SW480 (cell line): Measurements from ENCODE around the gene MAP3K7CL.
"Not testable (repeated sequence)": the region's sequence is repeated elsewhere in the genome, so short reads cannot be mapped to it uniquely, and the experiment has no call there.

Experiments
- DNase-seq: peaks from one replicate; pipeline ENCODE4 v3.0.0-alpha.2; 2016; ENCODE audit warnings: low spot score

The MAP3K7CL gene

GRCh38 chr21:29133796-29134195 lies 3.4 kb downstream of the MAP3K7CL start:
- DNase-seq, result no peak

- DNase-seq, result no peak
Observed at GRCh38 chr21:29135481-29135880, 5.0 kb downstream of the MAP3K7CL start.

- no peak for DNase-seq
Observed at GRCh38 chr21:29136033-29136432, 5.6 kb downstream of the MAP3K7CL start.

- DNase-seq, result no peak
Observed at GRCh38 chr21:29144736-29145353, 14.4 kb downstream of the MAP3K7CL start.

GRCh38 chr21:29145354-29145782 lies 14.9 kb downstream of the MAP3K7CL start:
- peak; percentile 9 for DNase-seq

GRCh38 chr21:29145852-29146453 lies 15.5 kb downstream of the MAP3K7CL start:
- DNase-seq, result no peak

GRCh38 chr21:29146726-29147125 lies 16.3 kb downstream of the MAP3K7CL start:
- no peak for DNase-seq

- no peak for DNase-seq
Observed at GRCh38 chr21:29148530-29148929, 18.1 kb downstream of the MAP3K7CL start.

- DNase-seq, result no peak
Observed at GRCh38 chr21:29149808-29150425, 19.5 kb downstream of the MAP3K7CL start.

GRCh38 chr21:29151931-29152330 lies 21.5 kb downstream of the MAP3K7CL start:
- no peak for DNase-seq

GRCh38 chr21:29152916-29153315 lies 22.5 kb downstream of the MAP3K7CL start:
- no peak for DNase-seq

GRCh38 chr21:29154270-29154669 lies 23.8 kb downstream of the MAP3K7CL start:
- no peak for DNase-seq

- DNase-seq, result no peak
Observed at GRCh38 chr21:29155118-29155932, 24.9 kb downstream of the MAP3K7CL start.

GRCh38 chr21:29155933-29156260 lies 25.5 kb downstream of the MAP3K7CL start:
- DNase-seq, result no peak

- no peak for DNase-seq
Observed at GRCh38 chr21:29157080-29157479, 26.6 kb downstream of the MAP3K7CL start.

GRCh38 chr21:29159842-29160241 lies 29.4 kb downstream of the MAP3K7CL start:
- DNase-seq, result no peak

GRCh38 chr21:29162825-29163224 lies 32.4 kb downstream of the MAP3K7CL start:
- DNase-seq, result not testable (repeated sequence)

GRCh38 chr21:29163341-29164115 lies 33.1 kb downstream of the MAP3K7CL start:
- no peak for DNase-seq

GRCh38 chr21:29164323-29164942 lies 34.0 kb downstream of the MAP3K7CL start:
- peak; percentile 60 for DNase-seq

GRCh38 chr21:29166323-29166722 lies 35.9 kb downstream of the MAP3K7CL start:
- no peak for DNase-seq

- DNase-seq, result no peak
Observed at GRCh38 chr21:29166853-29167252, 36.4 kb downstream of the MAP3K7CL start.

- not testable (repeated sequence) for DNase-seq
Observed at GRCh38 chr21:29167481-29167880, 37.0 kb downstream of the MAP3K7CL start.
